GM18951 (cell line): ENCODE results near the gene SNCB.
"Not testable (repeated sequence)": the region's sequence is repeated elsewhere in the genome, so short reads cannot be mapped to it uniquely, and the experiment has no call there.

Experiments used
- POLR2A ChIP-seq: IDR thresholded peaks from 4 replicates; pipeline ENCODE4 v1.6.1; 2011; ENCODE audit warnings: mild to moderate bottlenecking; ENCODE audit not compliant: insufficient read length, insufficient read depth; ENCODE audit errors: extremely low read depth
- in situ Hi-C: fragments of 300-500 bp; cut with MboI; formaldehyde crosslinking; loops from one replicate; pipeline ENCODE4 v1.12.0; 2022; ENCODE audit warnings: low sequenced_read_pairs, mixed read lengths, inconsistent platforms; ENCODE audit not compliant: unreplicated experiment

The SNCB gene

DNA sequence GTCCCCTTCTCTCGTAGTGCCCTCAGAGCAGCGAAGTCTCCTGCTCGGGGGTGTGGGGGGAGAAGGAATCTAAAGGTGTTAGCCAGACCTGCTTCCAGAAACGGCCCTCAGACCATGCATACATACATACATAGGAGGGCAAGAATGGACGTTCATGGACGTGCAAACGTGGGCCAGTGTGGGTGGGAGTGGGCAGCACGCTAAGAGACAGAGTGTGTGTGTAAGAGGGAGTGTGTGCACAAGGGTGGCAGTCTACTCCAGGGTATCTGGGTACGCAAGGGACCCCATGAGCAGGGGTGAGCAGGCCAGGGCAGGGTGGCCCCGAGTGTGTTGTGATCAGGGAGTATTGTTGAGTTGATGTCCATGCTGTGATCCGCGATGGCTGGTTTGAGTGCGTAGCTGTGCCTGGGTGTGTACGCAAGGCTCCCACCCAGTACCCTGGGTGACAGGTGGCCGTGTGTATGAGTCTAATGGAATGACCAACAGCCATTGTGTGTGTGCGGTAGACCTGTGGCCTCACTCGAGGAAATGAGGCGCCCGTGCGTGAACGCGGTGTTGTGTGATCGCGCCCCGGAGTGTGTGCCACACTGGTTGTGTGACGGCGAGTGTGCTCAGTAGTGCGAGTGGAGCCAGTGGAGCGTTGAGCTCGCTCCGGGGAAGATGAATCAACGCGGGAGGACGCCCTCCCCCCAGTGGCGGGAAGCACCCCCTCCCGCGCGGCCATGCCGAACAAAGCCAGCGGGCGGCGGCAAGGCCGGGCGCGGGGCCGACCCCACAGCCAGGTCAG lies 21.2 kb downstream of the SNCB start:
- in situ Hi-C loops: no loop called here
- no peak for TF ChIP-seq POLR2A

DNA sequence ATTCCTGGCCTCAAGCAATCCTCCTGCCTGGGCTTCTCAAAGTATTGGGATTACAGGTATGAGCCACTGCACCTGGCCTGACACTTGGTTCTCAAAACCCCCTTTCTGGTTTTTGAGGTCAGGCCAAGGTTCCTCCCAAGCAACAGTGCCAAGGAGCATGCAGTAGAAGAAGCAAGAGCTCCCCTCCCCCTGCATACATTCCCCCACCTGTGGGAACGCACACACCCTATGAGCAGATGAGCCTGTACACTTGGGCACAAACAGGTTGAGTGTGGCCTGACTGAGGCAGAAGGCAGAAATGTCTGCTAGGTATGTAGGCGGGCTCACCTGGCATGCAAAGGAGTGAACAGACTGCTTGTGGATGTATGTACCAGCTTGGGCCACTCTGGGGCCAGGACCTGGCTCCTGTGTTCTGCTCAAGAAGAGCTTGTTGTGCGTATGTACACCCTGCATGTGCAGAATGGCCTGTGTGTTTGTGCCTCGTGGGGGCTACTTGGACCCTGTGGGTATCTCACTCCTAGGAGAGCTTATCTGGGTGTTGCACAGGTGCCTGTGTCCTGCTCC lies 22.1 kb downstream of the SNCB start:
- in situ Hi-C loops: no loop called here
- no peak for TF ChIP-seq POLR2A

- in situ Hi-C loops: no loop called here
Observed at GRCh38 chr5:176606875-176607274, 23.5 kb downstream of the SNCB start.

DNA sequence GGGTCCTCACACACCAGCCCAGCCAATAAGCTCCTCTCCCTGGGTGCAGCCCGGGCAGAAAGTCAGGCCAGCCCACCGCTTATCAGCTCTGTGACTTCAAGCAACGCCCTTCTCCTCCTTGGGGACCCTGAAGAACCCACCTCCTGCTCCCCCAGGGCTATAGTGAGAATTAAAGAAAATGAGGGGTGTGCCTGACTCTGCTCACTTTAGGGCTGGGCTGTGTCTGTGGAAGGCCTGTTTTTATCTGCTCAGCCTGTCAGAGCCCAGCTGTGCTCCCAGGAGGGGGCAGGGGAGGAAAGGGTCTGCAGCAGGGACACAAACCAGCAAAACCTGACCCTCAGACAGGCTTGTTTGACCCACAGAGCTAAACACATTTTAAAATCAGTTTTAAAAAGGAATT lies 24.3 kb downstream of the SNCB start:
- in situ Hi-C loops: no loop called here
- TF ChIP-seq POLR2A: no peak

More at GRCh38 chr5:176606875-176607274, 23.5 kb downstream of the SNCB start:
- TF ChIP-seq POLR2A: no peak

DNA sequence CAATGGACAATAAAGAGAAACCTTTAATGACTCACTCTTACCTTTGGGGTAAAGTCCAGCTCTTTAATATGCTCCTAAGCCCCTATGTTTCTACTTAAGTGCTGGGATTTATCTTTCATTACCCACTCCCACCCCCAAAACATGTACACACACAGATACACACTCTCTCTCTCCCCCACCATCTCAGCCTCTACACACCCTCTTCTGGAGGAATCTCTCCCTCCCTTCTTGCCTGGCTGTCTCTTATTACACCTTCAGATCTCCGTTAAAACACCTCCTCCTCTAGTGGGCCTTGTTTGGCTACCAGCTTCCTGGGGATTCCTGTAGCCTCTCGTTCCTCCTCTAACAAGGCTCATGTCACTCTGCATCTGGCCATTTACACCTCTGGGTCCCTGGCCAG lies 27.2 kb downstream of the SNCB start:
- no peak for TF ChIP-seq POLR2A
- in situ Hi-C loops: no loop called here

GRCh38 chr5:176601901-176602482 lies 28.3 kb downstream of the SNCB start:
- TF ChIP-seq POLR2A: no peak
- in situ Hi-C loops: no loop called here

DNA sequence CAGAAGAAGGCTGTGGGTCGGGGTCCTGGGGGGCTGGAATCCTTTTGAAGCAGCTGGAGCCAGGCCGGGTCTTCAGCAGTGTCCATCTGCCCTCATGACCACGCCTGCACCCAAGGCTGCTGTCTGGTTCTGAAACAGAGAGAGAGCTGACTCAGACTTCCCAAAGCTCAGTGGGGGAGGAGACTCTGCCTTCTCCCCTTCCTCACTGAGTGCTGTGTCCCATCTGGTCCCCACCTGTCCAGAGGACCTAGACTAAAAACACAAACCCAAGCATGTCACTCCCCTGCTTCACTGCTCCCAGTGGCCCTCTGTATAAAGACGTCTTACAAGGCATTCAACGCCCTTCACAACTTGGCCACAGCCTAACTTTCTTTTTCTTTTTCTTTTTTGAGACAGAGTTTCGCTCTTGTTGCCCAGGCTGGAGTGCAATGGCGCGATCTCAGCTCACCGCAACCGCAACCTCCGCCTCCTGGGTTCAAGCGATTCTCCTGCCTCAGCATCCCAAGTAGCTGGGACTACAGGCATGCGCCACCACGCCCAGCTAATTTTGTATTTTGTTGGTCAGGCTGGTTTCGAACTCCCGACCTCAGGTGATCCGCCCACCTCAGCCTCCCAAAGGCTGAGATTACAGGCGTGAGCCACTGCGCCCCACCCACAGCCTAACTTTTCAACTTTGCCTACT lies 30.4 kb downstream of the SNCB start:
- in situ Hi-C loops: not testable (repeated sequence)

DNA sequence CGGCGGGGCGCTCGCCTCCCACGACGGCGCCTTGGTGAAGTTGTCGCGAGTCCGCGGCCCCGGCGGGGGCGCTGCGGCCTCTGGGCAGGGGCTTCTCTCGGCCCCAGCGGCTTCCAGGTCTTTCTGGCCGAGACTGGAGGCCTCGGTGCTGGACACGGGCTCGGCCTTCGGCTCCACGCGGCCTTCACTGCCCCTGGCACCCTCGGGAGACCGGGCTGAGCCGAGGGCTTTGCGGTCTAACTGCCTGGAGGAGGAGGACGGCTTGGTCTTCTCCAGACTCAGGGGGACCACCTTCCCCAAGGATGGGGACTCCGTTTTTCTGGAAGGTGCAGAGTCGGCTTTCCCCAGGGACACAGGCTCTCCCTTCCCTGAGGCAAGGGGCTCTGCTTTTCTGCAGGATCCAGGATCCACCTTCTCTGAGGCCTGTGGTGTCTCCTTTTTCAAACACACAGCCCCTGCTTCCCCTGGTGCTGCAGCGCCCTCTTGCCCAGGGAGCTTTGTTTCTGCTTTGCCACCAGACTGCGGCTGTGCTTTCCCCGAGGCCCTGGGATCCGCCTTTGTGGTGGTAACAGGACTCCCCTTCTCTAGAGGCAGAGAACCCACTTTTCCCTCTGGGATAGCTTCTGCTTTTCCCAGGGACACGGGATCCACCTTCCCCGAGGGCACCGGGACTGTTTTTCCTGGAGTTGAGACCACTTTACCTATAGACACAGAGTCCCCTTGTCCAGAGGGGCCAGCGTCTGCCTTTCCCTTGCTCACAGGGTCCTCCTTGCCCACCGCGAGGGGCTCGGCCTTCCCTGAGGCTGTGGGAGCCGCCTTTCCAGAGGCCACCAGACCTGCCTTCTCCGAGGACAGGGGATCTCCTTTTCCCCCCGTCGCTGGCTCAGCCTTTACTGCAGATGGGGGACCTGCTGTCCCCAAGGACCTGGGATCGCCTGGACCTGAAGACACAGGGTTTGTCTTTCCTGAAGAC lies 32.6 kb downstream of the SNCB start:
- no peak for TF ChIP-seq POLR2A

DNA sequence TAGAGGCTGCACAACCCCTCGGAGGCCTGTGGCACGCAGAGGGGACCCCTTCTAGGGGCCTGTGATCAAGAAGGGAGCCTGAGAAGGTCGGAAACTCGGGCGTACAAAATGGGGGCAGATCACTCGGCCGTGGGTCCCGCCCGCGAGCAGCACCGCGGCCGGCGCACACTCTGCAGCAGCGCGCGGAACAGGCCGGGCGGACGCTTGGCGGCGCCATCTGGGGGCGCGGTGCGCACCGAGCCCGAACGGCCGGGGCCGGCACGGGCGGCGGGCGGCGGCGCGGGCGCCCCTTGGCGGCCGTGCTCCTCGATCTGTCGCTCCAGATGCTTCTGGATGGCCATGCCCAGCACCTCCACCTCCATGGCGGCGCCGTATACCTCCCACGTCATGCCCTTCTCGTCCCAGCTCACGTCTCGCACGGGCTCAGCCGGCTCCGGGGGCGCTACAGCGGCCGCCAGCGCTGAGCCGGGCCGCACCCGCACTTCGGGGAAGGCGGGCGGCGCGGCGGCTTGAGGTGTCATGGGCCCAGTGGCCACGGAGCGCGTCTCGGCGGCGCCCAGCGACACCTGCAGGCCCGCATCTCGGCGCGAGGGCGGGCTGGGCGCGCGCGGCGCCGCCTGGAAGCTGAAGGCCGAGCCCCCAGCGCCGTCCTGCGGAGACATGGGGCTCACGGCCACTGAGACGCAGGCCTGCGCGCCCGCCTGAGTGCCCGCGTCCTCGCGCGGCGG lies 33.5 kb downstream of the SNCB start:
- in situ Hi-C loops: no loop called here
- no peak for TF ChIP-seq POLR2A

More for the DNA sequence above, 32.6 kb downstream of the SNCB start:
- in situ Hi-C loops: no loop called here

DNA sequence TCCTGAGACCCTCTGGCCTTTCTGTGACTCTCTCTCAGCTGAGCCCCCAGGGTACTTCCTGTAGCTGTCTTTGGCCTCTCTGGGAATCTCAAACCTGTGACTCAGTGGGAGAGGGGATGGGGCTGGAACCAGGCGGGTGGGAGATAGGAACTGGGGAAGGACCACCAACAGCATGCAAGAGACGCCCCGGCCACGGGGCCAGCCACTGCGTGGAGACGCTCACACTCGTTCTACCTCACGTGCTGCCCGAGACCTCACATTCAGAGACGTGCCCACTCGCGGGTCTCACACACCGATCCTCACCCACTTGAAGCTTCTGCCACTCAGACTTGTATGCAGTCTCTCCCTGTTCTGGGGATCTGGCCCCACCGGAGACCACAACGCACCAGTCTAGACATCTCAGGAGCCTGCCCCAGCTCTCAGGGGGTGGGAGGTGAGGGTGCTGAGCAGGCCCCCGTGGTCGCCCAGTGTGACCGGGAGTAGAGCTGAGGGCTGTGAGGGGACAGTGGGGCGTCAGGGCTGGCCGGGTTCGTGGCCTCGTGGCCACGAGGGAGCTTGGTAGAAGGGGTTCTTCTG lies 34.2 kb downstream of the SNCB start:
- TF ChIP-seq POLR2A: no peak
- in situ Hi-C loops: no loop called here

DNA sequence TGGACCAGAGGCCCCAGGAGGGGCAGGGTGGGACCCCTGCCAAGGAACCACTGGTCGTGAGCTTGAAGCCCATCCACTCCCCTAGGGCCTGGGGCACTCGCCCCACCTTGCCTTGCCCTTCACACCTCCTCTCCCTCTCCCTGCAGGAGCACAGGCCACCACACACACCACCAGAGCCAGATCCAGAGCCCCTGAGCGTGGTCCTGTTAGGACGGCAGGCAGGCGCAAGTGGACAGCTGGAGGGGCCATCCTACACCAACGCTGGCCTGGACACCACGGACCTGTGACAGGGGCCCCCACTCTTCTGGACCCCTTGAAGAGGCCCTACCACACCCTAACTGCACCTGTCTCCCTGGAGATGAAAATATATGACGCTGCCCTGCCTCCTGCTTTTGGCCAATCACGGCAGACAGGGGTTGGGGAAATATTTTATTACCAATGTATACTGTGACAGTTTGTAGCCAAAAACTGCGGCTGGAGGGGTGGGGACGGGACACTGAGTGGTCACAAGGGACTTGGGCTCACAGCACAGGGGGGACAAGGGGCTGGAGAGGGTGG lies 34.9 kb downstream of the SNCB start:
- in situ Hi-C loops: no loop called here
- no peak for TF ChIP-seq POLR2A

GRCh38 chr5:176594554-176594953 lies 35.8 kb downstream of the SNCB start:
- no peak for TF ChIP-seq POLR2A
- in situ Hi-C loops: no loop called here
